ENCODE results near the gene MRPL14. TPM values are rescaled to one million over a fixed set of nuclear protein-coding genes. Genes with fewer than 3 reads are reported as not detected.
A peak's percentile ranks its signal among the peaks of the same experiment; 100 is the strongest.

MRPL14 gene
- total and polyA plus RNA-seq, 8 donors: 8.7 to 30.4 (median 14.1) TPM

GRCh38 chr6:44068607-44069296 lies 58.5 kb downstream of the MRPL14 start:
- Histone ChIP-seq H3K36me3 (no peaks in the 10 kb centered on the region), H3K27ac (no peak overlapping the region), H3K27me3 (no peaks in the 10 kb centered on the region), H3K9me3 (no peaks in the 10 kb centered on the region), H3K4me1 (peaks cover 0 to 2% (median 2%) of the 10 kb centered on the region in 3 donors), H3K4me3 (no peak overlapping the region)
- FAIRE-seq: no peak
- intact Hi-C loops (cut with DNase I): loop anchor here in 1 of 3 donors (10.0 kb wide), 2 partner anchors 124 to 214 kb away; no protein-coding TSS in a partner anchor
- ATAC-seq: no peak
- TF ChIP-seq CTCF (IDR thresholded peaks at IDR 0.05): no peak
- DNase-seq: no peak
- WGBS, 2 donors: 82% methylated on average over 5 of the region's 5 CpGs

GRCh38 chr6:44067173-44068139 lies 59.8 kb downstream of the MRPL14 start:
- Histone ChIP-seq H3K27me3 (no peaks in the 10 kb centered on the region), H3K4me1 (no peaks in the 10 kb centered on the region), H3K36me3 (no peaks in the 10 kb centered on the region), H3K4me3 (no peak overlapping the region), H3K27ac (no peak overlapping the region), H3K9me3 (no peaks in the 10 kb centered on the region)
- intact Hi-C loops (cut with DNase I): loop anchor here in 1 of 3 donors (10.0 kb wide), 2 partner anchors 123 to 213 kb away; no protein-coding TSS in a partner anchor
- TF ChIP-seq CTCF (IDR thresholded peaks at IDR 0.05): no peak
- DNase-seq (peak in 1 of 6 donors; percentile 23), FAIRE-seq (no peak), ATAC-seq (no peak)
- 70 to 91% methylated on average over 7 of the region's 7 CpGs for WGBS, 2 donors

GRCh38 chr6:44066394-44067172 lies 60.7 kb downstream of the MRPL14 start:
- intact Hi-C loops (cut with DNase I): loop anchor here in 1 of 3 donors (10.0 kb wide), 2 partner anchors 122 to 212 kb away; no protein-coding TSS in a partner anchor
- ATAC-seq: no peak
- no peaks in the 10 kb centered on the region for H3K27me3 ChIP-seq

More at GRCh38 chr6:44066394-44067172, 60.7 kb downstream of the MRPL14 start:
- H3K27ac ChIP-seq: no peak overlapping the region
- H3K4me3 ChIP-seq: no peak overlapping the region
- FAIRE-seq (no peak), DNase-seq (peak in 1 of 6 donors; percentile 36)
- H3K9me3 ChIP-seq: no peaks in the 10 kb centered on the region
- WGBS, 2 donors: 77 to 87% methylated on average over 6 of the region's 6 CpGs
- H3K36me3 ChIP-seq: no peaks in the 10 kb centered on the region
- TF ChIP-seq CTCF (IDR thresholded peaks at IDR 0.05): no peak
- no peaks in the 10 kb centered on the region for H3K4me1 ChIP-seq

Measured in pancreas (tissue), 10 donors.